Measurements from ENCODE around the gene CCDC82. TPM values are rescaled to one million over a fixed set of nuclear protein-coding genes. Genes with fewer than 3 reads are reported as not detected.
A peak's percentile ranks its signal among the peaks of the same experiment; 100 is the strongest.

CCDC82 gene
- total RNA-seq, 2 experiments from 2014 or later = 25.0 to 28.3 TPM

GRCh38 chr11:96328395-96329010, 61.2 kb downstream of the CCDC82 start:
- Mint-ChIP-seq H3K36me3 (peaks cover 55% of the 10 kb centered on the region), H3K4me1 (peaks cover 78% of the 10 kb centered on the region), H3K27ac (peak overlapping the region; percentile 89), H3K4me3 (no peak overlapping the region), H3K9me3 (peaks cover 5% of the 10 kb centered on the region), H3K27me3 (no peaks in the 10 kb centered on the region)
- DNase-seq = no peak

- Mint-ChIP-seq H3K27ac (no peak overlapping the region), H3K4me3 (no peak overlapping the region), H3K36me3 (peaks cover 67% of the 10 kb centered on the region), H3K4me1 (peaks cover 71% of the 10 kb centered on the region), H3K27me3 (no peaks in the 10 kb centered on the region), H3K9me3 (peaks cover 5% of the 10 kb centered on the region)
- no peak for DNase-seq
Measured at GRCh38 chr11:96326959-96327358, 62.8 kb downstream of the CCDC82 start.

DNA sequence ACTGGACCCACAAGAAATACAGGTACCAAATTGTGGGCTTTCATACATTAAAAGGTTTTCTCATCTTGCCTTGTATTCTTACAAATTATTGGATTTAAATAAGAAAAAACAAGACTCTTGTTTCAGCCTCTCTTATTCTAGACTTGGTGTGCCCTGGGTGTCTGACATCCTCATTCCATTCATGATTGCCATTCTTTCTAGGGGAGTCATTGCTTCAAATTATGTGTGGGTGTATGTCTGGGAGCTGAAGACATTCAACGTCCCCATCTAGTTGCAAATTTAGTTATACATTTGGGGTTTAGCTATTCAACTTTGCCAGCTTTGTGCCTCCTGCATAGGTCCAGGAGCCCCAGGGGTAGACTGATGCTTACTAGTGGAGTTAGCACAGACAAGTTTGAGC, 64.8 kb downstream of the CCDC82 start:
- H3K4me1 Mint-ChIP-seq = peaks cover 78% of the 10 kb centered on the region
- peaks cover 75% of the 10 kb centered on the region for H3K36me3 Mint-ChIP-seq
- H3K4me3 Mint-ChIP-seq = no peak overlapping the region
- no peaks in the 10 kb centered on the region for H3K27me3 Mint-ChIP-seq
- H3K9me3 Mint-ChIP-seq = peaks cover 2% of the 10 kb centered on the region
- no peak overlapping the region for H3K27ac Mint-ChIP-seq
- DNase-seq = no peak

DNA sequence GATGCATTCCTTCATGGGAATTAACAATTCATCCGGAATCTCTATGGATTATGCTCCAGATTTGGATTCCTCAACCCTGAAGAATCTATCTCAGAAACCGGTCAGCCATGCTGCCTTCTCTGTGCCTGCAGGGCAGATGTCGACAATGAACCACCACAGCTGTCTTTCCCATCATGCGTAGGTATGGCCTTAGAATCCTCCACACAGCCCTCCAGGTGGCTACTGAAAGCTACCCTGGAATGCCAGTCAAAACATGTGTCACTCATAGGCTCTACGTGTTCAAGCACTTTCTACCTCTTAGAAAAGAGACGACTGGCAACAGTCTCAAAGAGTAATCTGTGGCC, 66.1 kb downstream of the CCDC82 start:
- no peak overlapping the region for H3K4me3 Mint-ChIP-seq
- H3K36me3 Mint-ChIP-seq = peaks cover 68% of the 10 kb centered on the region
- H3K9me3 Mint-ChIP-seq = peaks cover 2% of the 10 kb centered on the region
- no peaks in the 10 kb centered on the region for H3K27me3 Mint-ChIP-seq
- no peak for DNase-seq
- H3K4me1 Mint-ChIP-seq = peaks cover 75% of the 10 kb centered on the region
- no peak overlapping the region for H3K27ac Mint-ChIP-seq

DNA sequence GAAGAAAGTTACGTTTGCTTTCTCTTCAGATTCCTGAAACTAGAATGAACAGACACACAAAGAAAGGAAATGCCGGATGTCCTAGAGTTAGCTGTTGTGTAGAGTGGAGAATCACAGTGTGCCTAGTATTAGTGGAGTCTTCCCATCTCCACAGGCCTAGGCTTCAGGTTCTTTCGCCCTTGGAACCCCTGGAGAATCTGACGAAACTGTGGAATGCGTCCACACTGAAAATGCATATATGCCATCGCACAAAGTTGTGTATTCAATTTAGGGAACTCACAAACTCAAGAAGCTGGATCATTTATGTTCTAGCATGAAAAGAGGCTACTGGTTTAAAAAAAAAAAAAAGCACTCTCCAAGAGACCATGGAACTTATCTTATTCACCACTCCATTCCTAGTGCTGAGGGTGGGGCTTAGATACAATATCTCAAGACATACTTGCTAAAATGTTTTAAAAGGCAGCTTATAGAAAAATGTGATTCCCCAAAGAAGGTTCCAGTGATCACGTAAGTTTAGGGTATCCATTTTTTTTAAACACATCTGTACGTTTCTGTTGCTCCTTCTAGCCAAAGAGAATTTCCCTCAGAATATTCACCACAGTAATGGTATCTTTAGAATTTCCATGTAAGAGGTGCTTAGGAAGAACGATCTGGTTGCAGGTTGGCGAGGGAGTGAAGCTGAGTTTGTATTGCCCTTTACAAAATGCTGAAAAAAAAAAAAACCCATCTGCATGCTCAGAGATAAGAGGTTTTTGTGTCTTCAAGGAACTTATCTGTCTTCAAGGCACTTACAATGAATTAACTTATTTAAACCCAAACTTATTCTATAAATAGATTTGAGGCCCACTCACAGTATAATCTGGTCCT, 66.7 kb downstream of the CCDC82 start:
- Mint-ChIP-seq H3K4me1 (peaks cover 75% of the 10 kb centered on the region), H3K36me3 (peaks cover 66% of the 10 kb centered on the region), H3K27ac (no peak overlapping the region), H3K4me3 (no peak overlapping the region), H3K27me3 (no peaks in the 10 kb centered on the region), H3K9me3 (no peaks in the 10 kb centered on the region)
- no peak for DNase-seq

- H3K9me3 Mint-ChIP-seq = no peaks in the 10 kb centered on the region
- H3K4me3 Mint-ChIP-seq = no peak overlapping the region
- DNase-seq = no peak
- H3K27me3 Mint-ChIP-seq = no peaks in the 10 kb centered on the region
- H3K4me1 Mint-ChIP-seq = peaks cover 84% of the 10 kb centered on the region
- H3K36me3 Mint-ChIP-seq = peaks cover 76% of the 10 kb centered on the region
- H3K27ac Mint-ChIP-seq = no peak overlapping the region
Measured at GRCh38 chr11:96321091-96321490, 68.6 kb downstream of the CCDC82 start.

DNA sequence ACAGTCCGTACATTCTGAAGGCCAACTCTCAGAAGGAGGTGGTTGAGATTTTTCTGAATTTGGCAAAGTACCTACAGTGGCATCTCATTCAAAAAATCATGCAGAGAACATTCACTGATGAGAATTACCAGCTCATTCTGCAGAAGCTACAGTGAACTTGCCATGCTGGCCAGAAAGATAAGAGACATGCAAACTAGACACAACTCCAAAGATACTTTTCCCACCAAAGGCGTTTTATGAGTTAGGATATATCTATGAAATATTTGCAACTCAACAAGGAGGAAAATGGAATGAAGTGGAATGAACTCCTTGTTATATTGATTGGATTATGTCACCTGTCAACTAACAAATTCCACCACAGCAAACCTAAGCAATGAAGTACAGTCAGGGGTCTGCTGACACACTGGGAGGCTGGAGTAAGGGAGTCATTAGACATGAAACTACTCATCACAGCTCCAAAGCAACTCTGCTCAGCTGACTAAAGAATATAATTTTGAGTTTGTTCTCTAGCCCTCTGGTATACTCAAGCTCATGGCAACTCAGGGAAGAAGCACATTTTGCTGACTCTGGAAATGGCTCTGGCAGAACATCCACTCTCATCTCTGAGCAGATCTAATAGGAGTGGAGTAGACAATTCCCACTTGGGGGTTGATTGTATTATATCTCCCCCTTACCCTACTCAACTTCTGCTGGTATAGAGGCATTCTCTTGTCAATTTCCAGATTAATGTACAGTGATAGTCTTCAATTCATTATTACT, 69.6 kb downstream of the CCDC82 start:
- no peak overlapping the region for H3K4me3 Mint-ChIP-seq
- H3K4me1 Mint-ChIP-seq = peaks cover 84% of the 10 kb centered on the region
- peaks cover 75% of the 10 kb centered on the region for H3K36me3 Mint-ChIP-seq
- peaks cover 2% of the 10 kb centered on the region for H3K9me3 Mint-ChIP-seq
- DNase-seq = no peak
- no peaks in the 10 kb centered on the region for H3K27me3 Mint-ChIP-seq
- H3K27ac Mint-ChIP-seq = peak overlapping the region; percentile 55

DNA sequence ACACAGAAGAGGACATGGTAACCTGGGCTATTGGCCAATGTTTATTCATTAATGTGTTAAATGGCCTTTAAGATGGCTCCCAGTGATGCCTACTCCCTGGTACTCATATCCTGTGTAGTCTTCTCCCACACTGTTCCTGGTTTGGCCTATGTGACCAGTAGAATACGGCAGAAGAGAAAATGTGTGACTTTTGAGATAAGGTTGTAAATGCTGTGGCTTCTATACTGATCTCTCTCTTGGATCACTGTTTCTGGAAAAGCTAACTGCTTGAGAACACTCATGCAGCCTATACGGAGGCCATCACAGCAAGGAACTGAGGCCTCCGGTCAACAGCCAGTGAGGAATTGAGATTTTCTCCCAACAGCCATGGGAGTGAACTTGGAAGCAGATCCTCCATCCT, 70.9 kb downstream of the CCDC82 start:
- peaks cover 84% of the 10 kb centered on the region for H3K4me1 Mint-ChIP-seq
- H3K9me3 Mint-ChIP-seq = peaks cover 2% of the 10 kb centered on the region
- H3K27ac Mint-ChIP-seq = no peak overlapping the region
- peaks cover 75% of the 10 kb centered on the region for H3K36me3 Mint-ChIP-seq
- DNase-seq = no peak
- no peaks in the 10 kb centered on the region for H3K27me3 Mint-ChIP-seq
- H3K4me3 Mint-ChIP-seq = no peak overlapping the region

GRCh38 chr11:96318399-96318798, 71.3 kb downstream of the CCDC82 start:
- Mint-ChIP-seq H3K27me3 (no peaks in the 10 kb centered on the region), H3K9me3 (peaks cover 2% of the 10 kb centered on the region), H3K27ac (peak overlapping the region; percentile 62), H3K4me3 (no peak overlapping the region), H3K4me1 (peaks cover 83% of the 10 kb centered on the region), H3K36me3 (peaks cover 72% of the 10 kb centered on the region)
- no peak for DNase-seq

DNA sequence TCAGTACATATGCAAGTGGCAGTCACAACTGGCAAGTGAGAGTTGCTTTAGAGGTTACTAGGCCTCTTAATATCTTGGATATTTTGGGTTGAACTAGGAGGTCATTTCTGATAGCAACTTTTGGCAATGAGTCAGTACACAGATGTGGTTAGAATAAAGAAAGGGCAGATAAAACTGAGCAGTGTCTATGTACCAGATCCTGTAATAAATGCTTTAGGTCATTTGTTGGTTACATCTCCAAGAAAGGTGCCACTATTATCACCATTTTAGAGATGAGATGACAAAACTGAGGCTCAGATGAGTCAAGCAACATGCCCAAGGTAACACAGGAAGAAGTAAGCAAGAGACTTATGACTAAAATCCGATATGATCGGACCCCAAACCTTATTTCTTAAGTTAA, 71.7 kb downstream of the CCDC82 start:
- H3K9me3 Mint-ChIP-seq = peaks cover 2% of the 10 kb centered on the region
- H3K4me1 Mint-ChIP-seq = peaks cover 87% of the 10 kb centered on the region
- no peaks in the 10 kb centered on the region for H3K27me3 Mint-ChIP-seq
- H3K27ac Mint-ChIP-seq = peak overlapping the region; percentile 62
- DNase-seq = no peak
- peaks cover 72% of the 10 kb centered on the region for H3K36me3 Mint-ChIP-seq
- H3K4me3 Mint-ChIP-seq = no peak overlapping the region

GRCh38 chr11:96317571-96317970, 72.1 kb downstream of the CCDC82 start:
- H3K36me3 Mint-ChIP-seq = peaks cover 68% of the 10 kb centered on the region
- H3K27ac Mint-ChIP-seq = peak overlapping the region; percentile 62
- H3K4me3 Mint-ChIP-seq = no peak overlapping the region
- no peaks in the 10 kb centered on the region for H3K27me3 Mint-ChIP-seq
- H3K9me3 Mint-ChIP-seq = peaks cover 2% of the 10 kb centered on the region
- peaks cover 83% of the 10 kb centered on the region for H3K4me1 Mint-ChIP-seq
- DNase-seq = no peak

GRCh38 chr11:96316869-96317268, 72.8 kb downstream of the CCDC82 start:
- Mint-ChIP-seq H3K36me3 (peaks cover 66% of the 10 kb centered on the region), H3K4me1 (peaks cover 84% of the 10 kb centered on the region), H3K27ac (no peak overlapping the region), H3K9me3 (peaks cover 2% of the 10 kb centered on the region), H3K27me3 (no peaks in the 10 kb centered on the region), H3K4me3 (no peak overlapping the region)
- DNase-seq = no peak

DNA sequence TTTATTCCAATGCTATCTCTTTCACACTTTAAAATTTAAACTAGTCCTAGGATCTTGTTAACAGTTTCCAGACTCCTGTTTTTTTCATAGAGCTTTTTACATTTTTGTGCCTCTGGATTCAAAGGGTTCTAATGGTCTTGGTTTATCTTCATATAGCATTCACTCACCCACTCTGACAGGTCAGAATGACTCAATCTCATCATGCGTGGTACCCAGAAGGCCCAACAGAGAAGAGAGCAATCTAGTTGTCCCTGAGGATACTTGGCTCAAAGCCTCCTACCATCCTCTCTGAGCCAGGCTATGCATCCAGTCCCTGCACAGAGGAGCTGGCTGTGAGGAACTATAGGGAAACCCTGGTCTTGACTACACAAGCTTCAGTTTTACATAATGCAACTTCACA, 74.2 kb downstream of the CCDC82 start:
- Mint-ChIP-seq H3K27me3 (no peaks in the 10 kb centered on the region), H3K9me3 (peaks cover 2% of the 10 kb centered on the region), H3K27ac (peak overlapping the region; percentile 21), H3K4me3 (no peak overlapping the region), H3K4me1 (peaks cover 80% of the 10 kb centered on the region), H3K36me3 (peaks cover 64% of the 10 kb centered on the region)
- DNase-seq = no peak

DNA sequence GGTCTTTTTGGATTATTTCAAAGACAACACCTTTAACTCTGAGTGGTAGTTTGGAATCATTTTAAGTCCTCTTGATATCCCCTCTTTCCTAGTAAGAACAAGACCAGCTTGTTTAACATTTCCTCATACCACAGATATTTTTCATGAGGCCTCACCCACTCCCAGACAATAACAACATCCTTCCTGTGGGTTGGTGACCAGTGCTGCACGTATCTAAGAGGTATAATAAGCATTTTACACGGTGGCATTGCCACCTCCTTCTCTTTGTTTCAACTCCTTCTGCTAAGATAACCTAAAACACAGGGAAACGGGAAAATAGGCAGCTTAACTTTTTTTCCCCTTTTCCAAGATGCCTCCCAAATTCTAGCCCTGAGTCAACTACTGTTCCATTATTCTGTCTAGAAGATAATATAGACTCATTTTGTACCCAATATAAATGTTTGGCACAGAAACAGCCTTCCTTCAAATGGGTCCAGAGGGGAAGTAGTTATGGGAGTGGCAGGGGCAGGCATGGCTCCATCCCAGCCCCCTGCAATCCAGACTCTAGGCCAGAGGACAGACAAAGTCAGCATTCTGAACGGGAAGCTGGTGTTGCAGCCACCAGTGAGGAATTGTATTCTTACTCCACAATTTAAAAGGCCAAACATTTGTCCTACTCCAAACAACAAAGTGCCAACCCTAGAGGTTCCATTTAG, 75.2 kb downstream of the CCDC82 start:
- no peak overlapping the region for H3K4me3 Mint-ChIP-seq
- H3K9me3 Mint-ChIP-seq = peaks cover 2% of the 10 kb centered on the region
- peaks cover 60% of the 10 kb centered on the region for H3K36me3 Mint-ChIP-seq
- no peaks in the 10 kb centered on the region for H3K27me3 Mint-ChIP-seq
- peak overlapping the region; percentile 74 for H3K27ac Mint-ChIP-seq
- no peak for DNase-seq
- peaks cover 79% of the 10 kb centered on the region for H3K4me1 Mint-ChIP-seq

GRCh38 chr11:96313163-96313562, 76.5 kb downstream of the CCDC82 start:
- Mint-ChIP-seq H3K9me3 (peaks cover 2% of the 10 kb centered on the region), H3K36me3 (peaks cover 59% of the 10 kb centered on the region), H3K27ac (no peak overlapping the region), H3K27me3 (no peaks in the 10 kb centered on the region), H3K4me3 (no peak overlapping the region), H3K4me1 (peaks cover 81% of the 10 kb centered on the region)
- DNase-seq = no peak
